SIG-M5 (cell line): ENCODE results near the gene NDUFV1.
"Not testable (repeated sequence)": the region's sequence is repeated elsewhere in the genome, so short reads cannot be mapped to it uniquely, and the experiment has no call there.

Source experiments
- DNase-seq: peaks from one replicate; lab custom pipeline; 2025; lab: John Stamatoyannopoulos, UW

NDUFV1 gene

DNA sequence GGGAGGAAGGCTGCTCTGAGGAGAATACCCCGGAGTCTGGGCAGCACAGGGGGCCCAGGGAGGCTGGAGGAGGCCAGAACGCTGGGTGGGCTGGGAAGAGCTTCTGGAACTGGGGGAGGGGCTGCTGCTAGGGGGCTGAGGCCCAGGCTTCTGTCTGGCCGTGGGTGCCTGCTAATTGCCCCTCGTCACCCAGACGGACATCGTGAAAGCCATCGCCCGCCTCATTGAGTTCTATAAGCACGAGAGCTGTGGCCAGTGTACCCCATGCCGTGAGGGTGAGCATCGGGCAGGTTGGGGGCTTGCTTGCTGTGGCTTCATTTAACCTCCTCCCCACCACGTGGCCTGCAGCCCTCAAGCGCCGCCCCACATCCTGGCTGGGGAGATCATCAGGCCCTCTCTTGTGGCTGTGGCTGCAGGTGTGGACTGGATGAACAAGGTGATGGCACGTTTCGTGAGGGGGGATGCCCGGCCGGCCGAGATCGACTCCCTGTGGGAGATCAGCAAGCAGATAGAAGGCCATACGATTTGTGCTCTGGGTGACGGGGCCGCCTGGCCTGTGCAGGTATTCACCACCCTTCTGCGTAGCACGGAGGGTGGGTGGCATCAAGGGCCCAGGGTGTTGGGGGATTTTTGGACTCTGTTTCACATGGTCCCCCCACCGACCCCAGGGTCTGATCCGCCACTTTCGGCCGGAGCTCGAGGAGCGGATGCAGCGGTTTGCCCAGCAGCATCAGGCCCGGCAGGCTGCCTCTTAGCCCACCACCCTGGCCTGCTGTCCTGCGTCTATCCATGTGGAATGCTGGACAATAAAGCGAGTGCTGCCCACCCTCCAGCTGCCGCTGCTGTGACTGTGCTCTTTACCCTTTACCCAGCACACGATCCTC, 5.2 kb downstream of the NDUFV1 start:
- DNase-seq, result no peak

DNA sequence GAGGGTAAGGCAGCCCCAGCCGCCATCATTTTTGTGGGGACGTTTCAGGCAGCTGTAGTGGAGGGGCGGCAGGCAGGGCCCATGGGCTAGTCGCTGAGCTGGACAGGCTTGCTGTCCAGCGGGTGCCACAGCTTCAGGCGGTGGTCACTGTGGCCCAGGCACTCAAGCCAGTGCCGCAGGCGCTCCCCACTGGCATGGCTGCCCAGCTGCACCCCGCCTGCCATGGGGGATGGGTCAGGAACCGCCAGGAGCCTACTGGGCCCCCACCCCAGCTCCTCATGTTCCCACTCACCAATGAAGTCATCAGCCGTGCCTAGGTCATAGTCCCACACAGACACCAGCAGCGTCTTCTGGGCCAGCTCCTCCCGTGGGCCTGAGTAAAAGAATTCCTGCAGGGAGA, 6.0 kb downstream of the NDUFV1 start:
- no peak for DNase-seq

DNA sequence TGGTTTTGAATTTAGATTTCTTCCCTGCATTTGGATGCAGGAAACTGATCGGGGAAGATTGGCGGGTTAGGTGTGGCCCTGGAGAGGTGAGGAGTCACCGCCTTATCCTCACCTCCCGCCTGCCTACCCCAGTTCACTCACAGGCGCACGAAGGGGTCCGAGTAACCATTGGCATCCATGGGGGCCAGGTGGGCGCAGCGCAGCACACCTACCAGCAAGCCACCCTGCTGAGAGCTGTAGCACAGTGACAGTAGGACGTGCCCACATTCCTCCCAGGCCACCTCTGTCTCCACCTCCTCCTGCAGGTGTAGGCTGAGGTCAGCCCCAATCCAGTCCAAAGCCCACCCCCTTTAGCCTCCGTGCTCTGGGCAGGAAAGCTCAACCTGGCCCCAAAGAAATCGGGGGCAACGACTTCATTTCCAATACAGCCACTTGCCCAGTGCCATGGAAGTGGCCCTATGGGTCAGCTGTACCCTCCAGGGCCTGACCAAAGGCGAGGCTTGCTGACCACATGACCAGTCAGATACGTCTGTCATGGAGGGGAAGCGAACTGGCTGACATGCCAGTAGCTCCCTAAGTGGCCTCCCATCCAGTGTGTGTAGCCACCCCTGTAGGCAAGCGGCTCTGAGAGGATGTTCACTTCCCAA, 6.7 kb downstream of the NDUFV1 start:
- DNase-seq, result no peak

DNA sequence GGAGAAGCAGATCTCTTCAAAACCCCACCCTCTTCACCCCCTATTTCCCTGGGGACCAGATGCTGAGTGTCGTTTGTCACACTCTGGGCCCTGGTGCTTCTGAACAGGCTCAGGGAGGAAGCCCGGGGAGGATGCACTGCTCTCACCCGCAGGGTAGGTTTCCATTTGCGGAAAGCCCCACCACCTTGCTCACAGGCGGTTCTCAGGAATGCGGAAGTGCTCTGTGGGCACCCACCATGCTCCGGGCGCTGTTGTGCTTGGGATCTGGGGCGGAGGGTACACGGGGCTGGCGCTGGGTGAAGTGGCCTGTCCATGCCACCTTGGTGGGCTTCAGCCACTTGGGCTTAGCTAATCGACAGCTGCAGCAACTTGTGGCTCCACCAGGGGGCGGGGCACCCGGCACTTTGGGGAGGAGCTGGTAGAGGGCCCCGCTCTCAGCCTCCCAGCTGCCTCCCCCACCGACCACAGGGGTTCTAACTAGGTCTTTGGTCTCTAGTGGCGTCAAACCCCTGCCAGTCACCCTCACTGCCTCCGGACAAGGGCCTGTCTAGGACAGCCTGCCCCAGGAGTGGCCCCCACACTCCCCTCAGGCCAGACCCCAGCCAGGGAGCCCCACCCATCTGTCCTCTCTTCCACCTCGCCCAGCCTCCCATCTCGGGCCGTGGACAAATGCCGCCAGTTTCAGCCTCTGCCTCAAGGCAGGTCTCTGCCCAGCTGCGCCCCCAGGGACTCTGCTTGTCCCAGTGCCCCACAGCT, 7.4 kb downstream of the NDUFV1 start:
- peak; percentile 21 for DNase-seq

DNA sequence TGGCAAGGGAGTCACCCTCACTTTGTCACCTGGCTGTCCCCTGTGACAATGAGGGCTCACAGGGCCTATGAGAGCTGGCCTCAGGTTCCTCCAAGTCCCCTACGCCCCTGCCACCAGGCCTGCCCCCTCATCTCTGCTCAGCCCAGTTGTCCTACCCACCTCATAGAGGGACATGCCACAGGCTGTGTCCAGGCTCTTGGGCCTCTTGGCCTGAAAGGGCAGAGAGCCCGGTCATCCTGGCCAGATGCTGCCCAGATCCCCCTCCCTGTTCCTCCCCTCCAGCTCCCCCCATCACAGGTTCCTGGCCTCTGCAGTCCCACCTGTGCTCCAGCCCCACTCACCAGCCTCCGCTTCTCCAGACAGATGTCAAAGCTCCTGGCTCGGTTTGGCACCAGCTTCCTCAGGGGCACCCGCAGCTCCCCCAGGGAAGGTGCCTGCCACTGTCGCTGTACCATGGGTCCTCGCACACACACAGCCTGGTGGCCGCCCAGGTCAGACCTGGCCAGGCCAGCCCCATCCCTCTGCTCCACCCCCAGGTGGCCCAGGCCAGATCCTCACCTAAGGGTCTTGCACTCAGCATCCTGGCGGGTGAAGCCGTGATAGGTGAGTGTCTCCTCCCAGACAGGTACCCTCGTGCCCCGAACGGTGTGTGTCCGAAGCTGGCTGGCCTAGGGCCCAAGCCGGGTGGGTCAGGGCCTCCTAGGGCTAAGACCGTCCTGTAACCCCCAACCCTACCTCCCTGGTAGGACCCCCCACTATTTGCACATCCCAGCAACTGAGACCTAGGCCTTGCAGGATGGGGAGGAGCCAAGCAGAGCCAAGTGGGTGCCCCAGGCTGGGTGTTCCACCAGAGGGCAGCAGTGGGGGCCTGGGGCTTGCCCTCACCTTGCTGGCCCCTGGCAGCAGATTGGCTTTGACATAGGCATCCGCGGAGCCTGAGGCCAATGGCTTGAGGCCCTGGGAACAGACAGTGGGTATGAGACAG, 8.3 kb downstream of the NDUFV1 start:
- DNase-seq, result no peak

DNA sequence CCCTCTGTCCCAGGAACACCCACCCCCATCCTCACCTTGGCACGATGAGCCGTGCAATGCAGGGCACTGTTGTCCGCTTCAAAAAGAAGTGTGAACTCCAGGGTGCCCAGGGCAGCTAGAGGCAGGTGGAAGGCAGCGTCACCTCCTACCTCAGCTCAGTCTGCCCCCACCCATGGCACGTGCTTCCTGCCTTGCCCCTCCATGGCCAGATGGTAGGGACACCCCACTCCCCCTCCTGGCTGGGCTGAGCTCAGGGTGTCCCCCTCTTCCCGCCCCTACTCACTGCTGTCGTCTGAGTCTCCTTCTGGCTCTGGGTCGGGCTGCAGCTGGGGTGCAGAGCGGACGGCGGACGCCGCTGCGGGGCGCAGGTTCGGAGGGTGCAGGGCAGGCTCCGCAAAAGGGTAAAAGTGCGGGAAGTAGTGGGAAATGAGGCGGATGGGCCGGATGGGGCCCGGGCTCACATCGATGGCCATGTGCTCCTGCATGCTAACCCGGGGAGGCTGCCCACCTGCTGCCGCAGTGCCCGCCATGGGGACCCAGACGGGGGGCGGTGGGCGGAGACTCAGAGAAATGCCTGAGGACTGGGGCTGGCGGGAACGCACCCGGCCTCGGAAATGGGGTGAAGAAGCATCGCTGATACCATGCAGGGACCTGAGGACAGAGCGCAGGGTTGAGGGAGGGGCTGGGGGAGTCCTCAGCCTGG, 9.1 kb downstream of the NDUFV1 start:
- DNase-seq, result no peak

DNA sequence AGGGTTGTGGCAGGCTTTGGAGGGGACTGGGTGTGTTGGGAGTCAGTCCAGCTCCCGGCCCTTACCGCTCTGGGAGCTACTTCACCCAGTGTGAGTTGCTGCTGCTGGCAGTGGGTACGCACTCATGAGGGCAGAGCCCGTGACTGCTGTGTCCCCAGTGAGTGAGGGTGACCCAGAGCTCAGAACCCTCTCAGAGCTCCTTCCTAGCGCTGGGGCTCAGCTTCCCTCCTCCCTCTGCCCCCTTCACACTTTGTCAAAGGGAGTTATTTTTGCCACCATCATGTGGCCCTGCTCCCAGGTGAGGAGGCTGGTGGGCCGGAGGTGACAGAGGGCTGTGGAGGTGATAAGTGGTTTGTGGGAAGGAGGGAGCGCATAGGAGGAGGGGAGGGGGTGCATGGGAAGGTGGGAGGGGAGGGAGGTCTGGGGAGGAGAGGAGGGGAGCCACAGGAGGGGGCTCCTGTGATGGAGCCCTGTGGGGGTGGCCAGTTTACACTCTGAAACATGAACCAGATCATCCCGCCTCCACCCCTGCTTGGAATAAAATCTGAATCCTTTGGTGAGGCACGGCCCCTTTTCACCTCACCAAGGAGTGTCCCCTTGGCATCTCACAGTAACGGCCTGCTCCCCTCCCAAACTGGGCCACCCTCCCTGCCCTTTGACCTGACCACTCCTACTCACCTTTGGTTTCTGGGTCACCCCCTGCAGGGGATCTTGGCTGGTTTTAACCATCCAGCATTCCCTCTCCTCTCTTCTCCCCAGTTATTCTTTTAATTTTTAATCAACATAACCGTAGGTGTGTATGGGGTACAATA, 9.9 kb downstream of the NDUFV1 start:
- DNase-seq, result no peak

DNA sequence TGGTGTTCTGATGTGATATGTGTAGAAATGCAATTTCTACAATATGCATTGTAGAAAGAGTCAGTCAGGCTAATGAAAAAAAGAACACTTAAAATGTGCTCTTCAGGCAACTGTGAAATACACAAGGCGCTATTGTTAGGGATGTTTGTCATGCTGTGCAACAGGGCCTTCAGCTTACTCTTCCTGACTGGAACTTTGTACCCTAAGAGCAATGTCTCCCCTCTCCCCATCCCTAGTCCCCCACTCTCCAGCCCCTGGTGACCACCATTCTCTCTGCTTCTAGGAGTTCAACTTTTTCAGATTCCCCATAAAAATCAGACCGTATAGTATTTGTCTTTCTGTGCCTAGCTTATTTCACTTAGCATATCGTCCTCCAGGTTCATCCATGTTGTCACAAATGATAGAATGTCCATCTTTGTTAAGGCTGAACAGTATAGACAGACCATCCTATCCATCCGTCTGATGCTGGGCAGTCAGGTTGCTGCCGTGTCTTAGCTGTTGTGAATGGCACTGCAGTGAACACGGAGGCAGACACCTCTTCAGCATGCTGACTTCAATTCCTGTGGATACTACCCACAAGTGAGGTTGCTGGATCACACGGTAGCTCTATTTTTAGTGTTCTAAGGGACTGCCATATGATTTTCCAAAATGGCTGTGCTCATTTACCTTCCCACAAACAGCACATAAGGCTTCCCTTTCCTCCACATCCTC, 10.7 kb downstream of the NDUFV1 start:
- DNase-seq, result no peak

DNA sequence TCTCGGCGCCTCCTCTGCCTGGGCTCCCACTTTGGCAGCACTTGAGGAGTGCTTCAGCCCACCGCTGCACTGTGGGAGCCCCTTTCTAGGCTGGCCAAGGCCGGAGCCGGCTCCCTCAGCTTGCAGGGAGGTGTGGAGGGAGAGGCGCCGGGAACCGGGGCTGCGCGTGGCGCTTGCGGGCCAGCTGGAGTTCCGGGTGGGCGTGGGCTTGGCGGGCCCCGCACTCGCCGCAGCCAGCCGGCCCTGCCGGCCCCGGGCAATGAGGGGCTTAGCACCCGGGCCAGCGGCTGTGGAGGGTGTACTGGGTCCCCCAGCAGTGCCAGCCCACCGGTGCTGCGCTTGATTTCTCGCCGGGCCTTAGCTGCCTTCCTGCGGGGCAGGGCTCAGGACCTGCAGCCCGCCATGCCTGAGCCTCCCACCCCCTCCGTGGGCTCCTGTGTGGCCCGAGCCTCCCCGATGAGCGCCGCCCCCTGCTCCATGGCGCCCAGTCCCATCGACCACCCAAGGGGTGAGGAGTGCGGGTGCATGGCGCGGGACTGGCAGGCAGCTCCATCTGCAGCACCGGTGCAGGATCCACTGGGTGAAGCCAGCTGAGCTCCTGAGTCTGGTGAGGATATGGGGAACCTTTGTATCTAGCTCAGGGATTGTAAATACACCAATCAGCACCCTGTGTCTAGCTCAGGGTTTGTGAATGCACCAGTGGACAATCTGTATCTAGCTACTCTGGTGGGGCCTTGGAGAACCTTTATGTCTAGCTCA, 12.3 kb downstream of the NDUFV1 start:
- not testable (repeated sequence) for DNase-seq

DNA sequence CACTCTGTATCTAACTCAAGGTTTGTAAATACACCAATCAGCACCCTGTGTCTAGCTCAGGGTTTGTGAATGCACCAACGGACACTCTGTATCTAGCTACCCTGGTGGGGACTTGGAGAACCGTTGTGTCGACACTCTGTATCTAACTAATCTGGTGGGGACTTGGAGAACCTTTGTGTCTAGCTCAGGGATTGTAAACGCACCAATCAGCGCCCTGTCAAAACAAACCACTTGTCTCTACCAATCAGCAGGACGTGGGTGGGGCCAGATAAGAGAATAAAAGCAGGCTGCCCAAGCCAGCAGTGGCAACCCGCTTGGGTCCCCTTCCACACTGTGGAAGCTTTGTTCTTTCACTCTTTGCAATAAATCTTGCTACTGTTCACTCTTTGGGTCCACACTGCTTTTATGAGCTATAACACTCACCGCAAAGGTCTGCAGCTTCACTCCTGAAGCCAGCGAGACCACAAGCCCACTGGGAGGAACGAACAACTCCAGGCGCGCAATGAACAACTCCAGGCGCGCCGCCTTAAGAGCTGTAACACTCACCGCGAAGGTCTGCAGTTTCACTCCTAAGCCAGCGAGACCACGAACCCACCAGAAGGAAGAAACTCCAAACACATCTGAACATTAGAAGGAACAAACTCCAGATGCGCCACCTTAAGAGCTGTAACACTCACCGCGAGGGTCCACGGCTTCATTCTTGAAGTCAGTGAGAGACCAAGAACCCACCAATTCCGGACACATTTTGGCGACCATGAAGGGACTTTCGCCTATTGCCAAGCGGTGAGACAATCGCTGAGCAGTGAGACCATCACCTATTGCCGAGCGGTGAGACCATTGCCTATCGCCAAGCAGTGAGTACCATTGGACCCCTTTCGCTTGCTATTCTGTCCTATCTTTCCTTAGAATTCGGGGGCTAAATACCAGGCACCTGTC, 13.2 kb downstream of the NDUFV1 start:
- not testable (repeated sequence) for DNase-seq

DNA sequence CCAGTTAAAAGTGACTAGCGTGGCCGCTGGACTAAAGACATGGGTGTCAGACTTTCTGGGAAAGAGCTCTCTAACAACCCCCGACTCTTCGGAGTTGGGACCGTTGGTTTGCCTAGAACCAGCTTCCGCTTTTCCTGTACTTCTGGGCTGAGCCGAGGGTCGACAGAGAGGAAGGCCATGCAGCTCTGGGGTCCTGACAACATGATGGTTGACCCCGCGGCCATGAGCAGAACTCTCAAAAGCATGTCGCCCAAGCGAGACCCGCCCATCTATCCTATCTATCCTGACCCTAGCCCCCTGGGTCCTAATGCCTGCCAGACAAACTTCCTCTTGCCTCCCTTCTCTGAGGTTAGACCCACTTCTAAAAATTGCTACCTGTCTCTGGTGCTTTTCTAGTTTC, 13.9 kb downstream of the NDUFV1 start:
- DNase-seq, result not testable (repeated sequence)

DNA sequence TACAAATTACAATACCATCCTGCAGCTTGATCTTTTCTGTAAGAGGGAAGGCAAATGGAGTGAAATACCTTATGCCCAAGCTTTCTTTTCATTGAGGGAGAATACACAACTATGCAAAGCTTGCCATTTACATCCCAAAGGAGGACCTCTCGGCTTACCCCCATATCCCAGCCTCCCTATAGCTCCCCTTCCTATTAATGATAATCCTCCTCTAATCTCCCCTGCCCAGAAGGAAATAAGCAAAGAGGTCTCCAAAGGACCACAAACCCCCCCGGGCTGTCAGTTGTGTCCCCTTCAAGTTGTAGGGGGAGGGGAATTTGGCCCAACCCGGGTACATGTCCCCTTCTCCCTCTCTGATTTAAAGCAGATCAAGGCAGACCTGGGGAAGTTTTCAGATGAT, 15.2 kb downstream of the NDUFV1 start:
- DNase-seq, result not testable (repeated sequence)

DNA sequence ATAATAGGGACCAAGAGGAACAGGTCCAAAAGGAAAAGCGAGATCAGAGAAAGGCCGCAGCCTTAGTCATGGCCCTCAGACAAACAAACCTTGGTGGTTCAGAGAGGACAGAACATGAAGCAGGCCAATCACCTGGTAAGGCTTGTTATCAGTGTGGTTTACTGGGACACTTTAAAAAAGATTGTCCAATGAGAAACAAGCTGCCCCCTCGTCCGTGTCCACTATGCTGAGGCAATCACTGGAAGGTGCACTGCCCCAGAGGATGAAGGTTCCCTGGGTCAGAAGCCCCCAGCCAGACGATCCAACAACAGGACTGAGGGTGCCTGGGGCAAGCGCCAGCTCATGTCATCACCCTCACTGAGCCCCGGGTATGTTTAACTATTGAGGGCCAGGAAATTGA, 16.2 kb downstream of the NDUFV1 start:
- not testable (repeated sequence) for DNase-seq

DNA sequence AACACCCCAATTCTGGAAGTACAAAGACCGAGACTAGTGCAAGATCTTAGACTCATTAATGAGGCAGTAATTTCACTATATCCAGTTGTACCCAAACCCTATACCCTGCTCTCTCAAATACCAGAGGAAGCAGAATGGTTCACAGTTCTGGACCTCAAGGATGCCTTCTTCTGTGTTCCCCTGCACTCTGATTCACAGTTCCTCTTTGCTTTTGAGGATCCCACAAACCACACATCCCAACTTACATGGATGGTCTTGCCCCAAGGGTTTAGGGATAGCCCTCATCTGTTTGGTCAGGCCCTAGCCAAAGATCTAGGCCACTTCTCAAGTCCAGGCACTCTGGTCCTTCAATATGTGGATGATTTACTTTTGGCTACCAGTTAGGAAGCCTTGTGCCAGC, 17.1 kb downstream of the NDUFV1 start:
- not testable (repeated sequence) for DNase-seq

DNA sequence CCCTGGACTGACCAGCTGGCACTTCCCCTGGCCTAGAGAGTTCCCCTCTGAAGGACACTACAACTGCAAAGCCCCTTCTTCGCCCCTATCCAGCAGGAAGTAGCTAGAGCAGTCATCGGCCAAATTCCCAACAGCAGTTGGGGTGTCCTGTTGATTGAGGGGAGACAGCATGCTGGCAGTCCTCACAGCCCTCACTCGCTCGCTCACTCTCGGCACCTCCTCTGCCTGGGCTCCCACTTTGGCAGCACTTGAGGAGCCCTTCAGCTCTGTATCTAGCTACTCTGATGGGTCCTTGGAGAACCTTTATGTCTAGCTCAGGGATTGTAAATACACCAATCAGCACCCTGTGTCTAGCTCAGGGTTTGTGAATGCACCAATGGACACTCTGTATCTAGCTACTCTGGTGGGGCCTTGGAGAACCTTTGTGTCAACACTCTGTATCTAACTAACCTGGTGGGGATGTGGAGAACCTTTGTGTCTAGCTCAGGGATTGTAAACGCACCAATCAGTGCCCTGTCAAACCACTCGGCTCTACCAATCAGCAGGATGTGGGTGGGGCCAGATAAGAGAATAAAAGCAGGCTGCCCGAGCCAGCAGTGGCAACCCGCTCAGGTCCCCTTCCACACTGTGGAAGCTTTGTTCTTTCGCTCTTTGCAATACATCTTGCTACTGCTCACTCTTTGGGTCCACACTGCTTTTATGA, 19.5 kb downstream of the NDUFV1 start:
- DNase-seq, result not testable (repeated sequence)

DNA sequence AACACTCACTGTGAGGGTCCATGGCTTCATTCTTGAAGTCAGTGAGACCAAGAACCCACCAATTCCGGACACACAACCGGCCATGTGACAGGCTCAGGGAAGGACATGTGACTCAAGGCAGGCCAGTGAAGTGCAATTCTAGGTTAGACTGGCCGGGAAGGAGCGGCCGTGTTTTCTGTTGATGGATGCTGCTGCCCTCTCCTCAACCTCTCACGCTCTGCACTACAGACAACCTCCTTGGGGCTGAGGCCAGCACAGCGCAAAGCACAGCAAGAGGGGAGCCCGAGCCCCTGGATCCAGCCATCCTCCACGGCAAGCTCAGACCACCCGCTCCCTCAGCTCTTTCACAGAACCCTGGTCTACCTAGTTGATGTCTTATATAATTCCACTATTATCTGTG, 20.2 kb downstream of the NDUFV1 start:
- DNase-seq, result no peak

DNA sequence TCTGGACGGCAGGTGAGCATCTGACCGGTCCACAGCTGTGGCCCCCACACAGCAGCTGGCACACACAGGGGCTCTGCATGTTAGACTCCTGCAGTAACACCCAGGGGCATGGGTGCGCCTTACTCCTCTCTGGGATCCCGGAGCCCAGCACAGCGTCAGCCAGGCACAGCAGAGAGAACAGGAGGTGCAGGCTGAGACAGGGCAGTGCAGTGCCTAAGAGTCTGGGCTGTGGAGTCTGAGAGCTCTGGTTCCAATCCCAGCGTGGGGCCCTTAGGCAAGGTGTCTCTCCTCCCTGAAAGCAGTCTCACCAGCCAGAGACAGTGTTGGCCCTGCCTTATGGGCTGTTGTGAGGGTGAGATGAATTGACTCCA, 20.7 kb downstream of the NDUFV1 start:
- no peak for DNase-seq
